Left ventricle myocardium superior (tissue), 1 donor: ENCODE results near the gene COL1A2. TPM values are rescaled to one million over a fixed set of nuclear protein-coding genes. Genes with fewer than 3 reads are reported as not detected.
A peak's percentile ranks its signal among the peaks of the same experiment; 100 is the strongest.

Experiments used
- ATAC-seq: fragments of 200-7000 bp; cut with Tn5 transposase; one replicate; pipeline ENCODE4 v1.9.1; 2020; ENCODE audit warnings: mild to moderate bottlenecking, moderate library complexity
- DNase-seq: peaks from one replicate; pipeline ENCODE4 v3.0.0-alpha.2; 2020
- intact Hi-C: fragments of 100-400 bp; cut with micrococcal nuclease; formaldehyde crosslinking; loops from one replicate; pipeline ENCODE4 v1.11.0; 2022
- total RNA-seq: library from RNA; stranded (reverse); fragmentation: NEBNext Ultra II Directional; extraction: Animal tissue kit (Norgen Biotek cat#: 25700); gene quantifications from one replicate; pipeline ENCODE4 v1.2.1, GENCODE V29; 2021
- donor health status: DM: no; HTN: yes; CAD: no; lungs with severe emphysema.

Gene COL1A2
- total RNA-seq, 1 donor from 2014 or later = 78.1 TPM

DNA sequence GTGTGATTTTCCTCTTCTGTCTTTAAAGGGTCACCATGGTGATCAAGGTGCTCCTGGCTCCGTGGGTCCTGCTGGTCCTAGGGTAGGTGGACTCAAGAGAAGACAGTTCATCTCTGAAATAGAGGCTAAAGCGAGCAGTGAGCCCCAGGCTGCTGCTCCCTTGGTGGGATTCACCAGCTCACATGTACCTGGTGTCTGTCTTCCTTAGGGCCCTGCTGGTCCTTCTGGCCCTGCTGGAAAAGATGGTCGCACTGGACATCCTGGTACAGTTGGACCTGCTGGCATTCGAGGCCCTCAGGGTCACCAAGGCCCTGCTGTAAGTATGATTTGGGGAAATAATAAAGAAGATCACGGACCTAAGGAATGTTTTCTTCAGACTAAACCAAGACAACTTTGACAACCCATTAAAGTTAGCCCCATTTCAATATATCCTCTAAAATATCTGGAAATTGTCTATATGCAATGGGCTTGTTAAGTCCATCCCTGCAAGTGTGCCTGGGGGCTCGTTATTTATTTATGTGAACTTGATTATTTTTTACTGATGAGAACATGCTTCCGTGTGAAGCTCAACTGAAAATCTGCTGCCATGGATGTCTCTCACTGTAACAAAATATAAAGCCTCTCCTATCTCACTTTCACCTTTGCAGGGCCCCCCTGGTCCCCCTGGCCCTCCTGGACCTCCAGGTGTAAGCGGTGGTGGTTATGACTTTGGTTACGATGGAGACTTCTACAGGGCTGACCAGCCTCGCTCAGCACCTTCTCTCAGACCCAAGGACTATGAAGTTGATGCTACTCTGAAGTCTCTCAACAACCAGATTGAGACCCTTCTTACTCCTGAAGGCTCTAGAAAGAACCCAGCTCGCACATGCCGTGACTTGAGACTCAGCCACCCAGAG, 32.5 kb downstream of the COL1A2 start:
- intact Hi-C loops = no loop called here
- no peak for DNase-seq

DNA sequence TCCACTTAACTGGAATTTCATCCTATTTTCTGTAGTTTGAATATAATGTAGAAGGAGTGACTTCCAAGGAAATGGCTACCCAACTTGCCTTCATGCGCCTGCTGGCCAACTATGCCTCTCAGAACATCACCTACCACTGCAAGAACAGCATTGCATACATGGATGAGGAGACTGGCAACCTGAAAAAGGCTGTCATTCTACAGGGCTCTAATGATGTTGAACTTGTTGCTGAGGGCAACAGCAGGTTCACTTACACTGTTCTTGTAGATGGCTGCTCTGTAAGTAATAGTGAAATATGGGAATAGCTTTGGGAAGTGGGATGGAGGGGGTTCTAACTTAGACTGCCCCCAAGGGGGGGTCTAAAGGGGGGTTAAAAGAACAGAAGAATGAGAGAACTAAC, 34.5 kb downstream of the COL1A2 start:
- no peak for ATAC-seq
- intact Hi-C loops = no loop called here
- DNase-seq = no peak

More for the DNA sequence above, 32.5 kb downstream of the COL1A2 start:
- ATAC-seq = no peak

DNA sequence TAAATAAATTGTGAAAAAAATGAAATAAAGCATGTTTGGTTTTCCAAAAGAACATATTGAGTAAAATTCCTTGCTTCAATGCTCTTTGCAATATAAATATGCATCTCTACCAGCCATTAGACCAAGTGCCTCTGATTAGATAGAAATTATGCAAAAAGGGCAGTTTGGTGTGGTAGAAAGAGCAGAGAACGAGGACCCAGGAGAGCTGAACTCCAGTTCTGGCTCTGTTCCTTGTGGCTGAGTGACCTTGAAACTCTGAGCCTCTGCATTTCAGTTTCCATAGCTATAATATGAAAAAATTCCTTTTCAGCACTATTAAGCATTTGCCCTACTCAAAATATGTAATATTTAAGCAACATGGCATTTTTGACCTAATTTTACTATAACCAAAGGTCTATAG, 36.5 kb downstream of the COL1A2 start:
- DNase-seq (no peak), ATAC-seq (no peak)
- intact Hi-C loops = loop anchor here (10.0 kb wide), 1 partner anchor 146 kb away; no protein-coding TSS in a partner anchor

- intact Hi-C loops = loop anchor here (10.0 kb wide), 1 partner anchor 147 kb away; no protein-coding TSS in a partner anchor
- ATAC-seq (no peak), DNase-seq (no peak)
Measured at GRCh38 chr7:94431619-94432280, 37.1 kb downstream of the COL1A2 start.

GRCh38 chr7:94432281-94432670, 37.6 kb downstream of the COL1A2 start:
- no peak for ATAC-seq
- DNase-seq = no peak

DNA sequence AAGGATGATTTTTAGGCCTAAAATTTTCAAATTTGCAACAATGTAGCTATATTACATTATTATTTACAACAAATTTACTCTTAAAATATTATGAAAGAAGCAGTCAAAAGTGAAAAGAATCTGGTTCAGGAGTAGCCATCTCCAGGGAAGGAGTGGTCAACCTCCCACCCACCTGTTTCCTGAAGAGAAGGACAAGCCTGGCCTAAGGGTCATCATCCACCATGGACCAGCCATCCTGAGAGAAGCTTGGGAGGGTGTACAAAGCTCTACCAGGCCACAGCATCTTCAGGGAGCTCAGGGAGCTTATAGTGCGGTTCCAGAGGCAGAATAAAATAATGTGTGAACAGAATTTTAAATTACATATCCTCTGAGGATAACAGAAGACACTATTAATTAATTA, 38.1 kb downstream of the COL1A2 start:
- ATAC-seq (no peak), DNase-seq (no peak)
- intact Hi-C loops = loop anchor here (10.0 kb wide), 1 partner anchor 148 kb away; no protein-coding TSS in a partner anchor

More at GRCh38 chr7:94432281-94432670, 37.6 kb downstream of the COL1A2 start:
- intact Hi-C loops = loop anchor here (10.0 kb wide), 1 partner anchor 147 kb away; no protein-coding TSS in a partner anchor

GRCh38 chr7:94433224-94433623, 38.5 kb downstream of the COL1A2 start:
- intact Hi-C loops = loop anchor here (10.0 kb wide), 1 partner anchor 148 kb away; no protein-coding TSS in a partner anchor
- no peak for ATAC-seq
- DNase-seq = no peak

DNA sequence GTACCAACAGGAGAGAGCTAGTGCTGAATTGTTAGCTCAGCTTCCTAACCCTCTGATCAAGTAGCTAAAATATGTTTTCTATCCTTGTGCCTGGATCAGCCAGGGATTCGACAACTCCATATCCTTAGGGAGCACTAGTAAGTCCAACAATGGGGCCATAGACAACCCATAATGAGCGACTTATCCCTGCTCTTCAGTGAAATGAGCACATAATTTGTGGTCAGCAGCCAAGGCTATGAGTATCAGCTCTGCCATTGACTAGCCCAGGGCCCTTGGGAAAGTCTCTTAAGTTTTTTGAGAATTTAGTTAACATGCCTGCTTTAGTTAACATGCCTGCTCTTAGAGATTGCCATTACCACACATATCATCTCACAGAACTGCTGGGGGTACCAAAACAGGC, 39.3 kb downstream of the COL1A2 start:
- DNase-seq = no peak

DNA sequence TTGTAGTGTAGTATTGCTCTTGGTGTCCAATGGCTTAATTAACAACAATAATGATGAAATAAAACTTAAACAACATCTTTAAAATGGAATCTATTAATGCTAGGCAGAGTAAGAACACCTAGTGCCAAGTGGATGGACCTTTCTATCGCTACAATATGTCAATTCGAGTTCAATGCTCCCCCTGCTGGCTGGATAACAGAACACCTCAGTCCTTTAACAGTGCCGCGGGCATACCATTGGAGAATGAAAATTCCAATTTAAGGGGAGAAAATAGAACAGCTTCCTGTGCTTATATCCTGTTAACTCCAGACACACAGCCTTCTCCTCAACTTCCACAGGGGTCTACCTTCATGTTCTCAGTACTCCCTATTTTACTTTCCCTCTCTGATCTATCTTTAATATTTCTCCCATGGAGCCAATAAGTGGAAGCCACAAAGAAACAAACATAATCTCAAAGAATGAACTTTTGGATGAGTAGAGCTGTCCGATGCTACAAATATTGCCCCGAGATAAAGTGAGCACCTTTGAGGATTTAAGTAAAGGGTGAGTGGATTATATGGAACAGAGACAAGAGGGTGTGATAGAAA, 41.4 kb downstream of the COL1A2 start:
- intact Hi-C loops = loop anchor here (10.0 kb wide), 1 partner anchor 151 kb away; no protein-coding TSS in a partner anchor

More for the DNA sequence above, 39.3 kb downstream of the COL1A2 start:
- ATAC-seq = no peak
- intact Hi-C loops = loop anchor here (10.0 kb wide), 1 partner anchor 149 kb away; no protein-coding TSS in a partner anchor

DNA sequence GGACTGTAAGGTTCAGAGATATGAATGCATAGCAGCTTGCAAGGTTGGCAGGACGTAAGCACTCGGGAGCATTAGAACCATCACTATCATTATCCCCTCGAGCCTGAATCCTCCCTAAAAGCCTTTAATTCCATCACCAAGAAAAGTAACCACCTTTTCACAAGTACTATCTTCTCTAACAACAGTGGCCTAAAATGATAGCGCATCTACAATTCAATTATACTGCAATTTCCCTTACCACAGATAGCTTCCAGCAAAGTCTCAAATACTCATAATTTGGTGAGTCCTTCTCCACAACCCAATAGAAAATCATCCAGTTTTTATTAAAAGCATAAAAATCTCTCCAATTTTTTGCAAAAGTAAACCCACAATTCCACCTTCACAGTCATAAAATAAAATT, 42.0 kb downstream of the COL1A2 start:
- no peak for DNase-seq
- intact Hi-C loops = loop anchor here (10.0 kb wide), 1 partner anchor 152 kb away; no protein-coding TSS in a partner anchor
- no peak for ATAC-seq

More for the DNA sequence above, 41.4 kb downstream of the COL1A2 start:
- peak; percentile 31 for DNase-seq
- ATAC-seq = peak; percentile 88

GRCh38 chr7:94439893-94440381, 45.2 kb downstream of the COL1A2 start:
- ATAC-seq (no peak), DNase-seq (no peak)
- intact Hi-C loops = loop anchor here (10.0 kb wide), 1 partner anchor 155 kb away; no protein-coding TSS in a partner anchor

DNA sequence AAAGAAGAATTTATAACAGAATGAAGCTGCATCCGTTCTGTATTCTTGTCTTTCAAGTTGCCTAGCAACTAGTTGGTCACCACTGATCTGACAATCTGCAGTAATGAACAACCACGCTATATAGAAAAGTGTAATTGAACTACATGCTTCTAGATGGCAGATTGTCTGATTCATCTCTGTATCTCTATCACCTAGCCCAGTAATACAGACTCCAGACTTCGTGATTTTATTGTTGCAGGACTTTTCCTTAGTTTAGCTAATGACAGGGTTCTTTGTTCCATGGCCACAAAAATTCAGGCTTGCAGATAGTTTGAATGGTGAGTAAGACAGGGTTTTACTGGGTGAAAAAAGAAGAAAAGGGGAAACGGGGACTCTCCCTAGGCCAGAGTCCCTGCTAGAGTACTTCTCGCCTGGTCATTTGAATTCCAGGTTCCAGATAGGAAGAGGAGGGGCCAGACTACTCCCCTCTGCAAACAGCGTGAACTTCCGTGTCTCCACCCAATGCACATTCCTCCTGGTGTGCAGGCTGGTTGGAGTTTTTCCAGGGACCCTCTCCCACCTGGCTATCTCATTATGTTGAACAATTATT, 45.9 kb downstream of the COL1A2 start:
- ATAC-seq (peak; percentile 49), DNase-seq (no peak)
- intact Hi-C loops = no loop called here

GRCh38 chr7:94441138-94441537, 46.4 kb downstream of the COL1A2 start:
- no peak for DNase-seq
- intact Hi-C loops = no loop called here
- no peak for ATAC-seq

DNA sequence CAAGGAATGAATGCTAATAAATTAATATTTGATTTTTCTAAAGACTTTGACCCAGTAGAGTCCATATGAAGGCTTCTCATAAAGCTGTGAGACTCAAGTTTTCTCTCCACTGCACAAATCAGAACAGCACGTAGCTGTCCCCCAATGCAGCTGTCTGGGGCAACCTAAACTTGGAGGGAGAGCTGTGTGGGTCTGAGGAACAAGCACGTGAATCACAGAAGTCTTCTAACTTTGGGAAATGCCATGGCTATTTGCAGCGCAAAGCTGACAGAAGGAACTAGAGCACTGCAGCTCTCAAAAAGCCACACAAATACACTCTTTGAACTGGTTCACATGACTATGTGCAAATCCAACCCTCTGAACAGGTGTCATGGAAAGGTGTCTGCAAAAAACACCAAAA, 47.9 kb downstream of the COL1A2 start:
- intact Hi-C loops = no loop called here
- DNase-seq (no peak), ATAC-seq (no peak)

DNA sequence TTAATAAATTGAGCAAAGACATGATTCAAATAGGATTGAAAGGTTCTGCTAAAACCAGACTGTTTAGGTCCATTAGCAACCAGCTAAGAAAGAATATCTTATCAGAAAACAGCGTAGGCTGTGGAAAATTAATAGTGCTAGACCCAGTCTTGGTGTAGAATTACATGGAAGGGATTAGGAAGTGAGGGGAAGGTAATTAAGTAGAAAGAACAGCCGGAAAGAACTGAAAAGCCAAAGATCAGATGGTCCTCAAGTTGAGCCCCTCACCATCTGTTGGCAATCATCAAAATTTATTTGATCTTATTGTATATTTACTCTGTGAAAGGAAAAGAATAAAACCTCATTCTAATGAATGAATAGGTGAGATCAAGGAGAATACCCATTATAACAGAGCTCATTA, 50.1 kb downstream of the COL1A2 start:
- no peak for DNase-seq
- ATAC-seq = no peak
- intact Hi-C loops = loop anchor here (5.0 kb wide), 1 partner anchor 802 kb away; no protein-coding TSS in a partner anchor

- DNase-seq (no peak), ATAC-seq (no peak)
- intact Hi-C loops = loop anchor here (5.0 kb wide), 1 partner anchor 802 kb away; no protein-coding TSS in a partner anchor
Measured at GRCh38 chr7:94445696-94446194, 51.0 kb downstream of the COL1A2 start.

- intact Hi-C loops = loop anchor here (5.0 kb wide), 1 partner anchor 801 kb away; no protein-coding TSS in a partner anchor
- DNase-seq (no peak), ATAC-seq (no peak)
Measured at GRCh38 chr7:94446308-94446707, 51.6 kb downstream of the COL1A2 start.

DNA sequence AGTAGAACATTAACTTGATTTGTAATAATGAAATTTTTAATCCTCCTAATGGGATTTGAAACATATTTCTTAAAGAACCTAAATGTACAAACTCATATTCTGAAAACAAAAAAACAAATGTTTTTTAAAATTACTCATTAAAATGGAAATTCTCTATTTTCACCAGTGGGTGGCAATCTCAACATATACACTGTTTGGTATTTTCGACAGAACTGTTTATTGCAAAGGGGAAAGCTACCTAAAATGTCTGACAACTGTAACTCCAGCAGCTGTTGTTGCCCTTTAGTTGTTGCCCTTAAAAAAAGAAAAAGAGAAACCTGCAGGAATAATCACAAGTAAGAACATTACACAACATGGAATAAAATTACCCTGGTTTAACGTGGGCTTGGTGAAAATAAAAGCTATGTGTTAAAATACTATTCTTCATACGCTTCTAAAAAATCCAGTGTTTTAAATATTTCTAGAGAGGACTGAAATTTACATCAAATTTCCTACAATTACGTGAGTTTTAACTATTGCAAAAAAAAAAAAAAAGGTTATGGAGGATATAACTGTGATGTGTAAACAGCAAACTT, 54.5 kb downstream of the COL1A2 start:
- intact Hi-C loops = loop anchor here (5.0 kb wide), 1 partner anchor 798 kb away; no protein-coding TSS in a partner anchor
- ATAC-seq (no peak), DNase-seq (no peak)
